Lung (tissue), 12 donors: ENCODE data around the gene FOXE3. TPM values are rescaled to one million over a fixed set of nuclear protein-coding genes. Genes with fewer than 3 reads are reported as not detected.

Source experiments
- ATAC-seq: fragments of 200-7000 bp; cut with Tn5 transposase; one replicate; pipeline ENCODE4 v1.9.1; 2020; ENCODE audit warnings: moderate number of reproducible peaks; ENCODE audit not compliant: insufficient read depth, low FRiP score
- DNase-seq, 3 donors: peaks; one replicate each; pipeline ENCODE4 v3.0.0-alpha.2; 2013 to 2017
- H3K27ac ChIP-seq, 2 donors: one replicate each; pipeline ENCODE4 v1.5.1; 2013; ENCODE audit warnings: mild to moderate bottlenecking in 2 of 2, moderate library complexity in 2 of 2, control low read depth in 1 of 2, inconsistent platforms in 1 of 2, low read depth in 1 of 2, low read length in 1 of 2
- H3K27me3 ChIP-seq, 3 donors: one replicate each; pipeline ENCODE4 v1.5.1; 2013; ENCODE audit warnings: low read length in 2 of 3; ENCODE audit not compliant: control insufficient read depth in 3 of 3, insufficient read depth in 3 of 3
- H3K36me3 ChIP-seq, 4 donors: one replicate each; pipeline ENCODE4 v1.5.1; 2013; ENCODE audit warnings: low read length in 4 of 4, mild to moderate bottlenecking in 1 of 4, moderate library complexity in 1 of 4; ENCODE audit not compliant: control insufficient read depth in 4 of 4, insufficient read depth in 4 of 4
- H3K4me1 ChIP-seq, 5 donors: one replicate each; pipeline ENCODE4 v1.5.1; 2013; ENCODE audit warnings: low read length in 5 of 5, mild to moderate bottlenecking in 2 of 5, moderate library complexity in 1 of 5; ENCODE audit not compliant: control insufficient read depth in 5 of 5, insufficient read depth in 5 of 5
- H3K4me3 ChIP-seq: one replicate; pipeline ENCODE4 v1.5.1; 2013; ENCODE audit warnings: mild to moderate bottlenecking, control low read depth, moderate library complexity
- H3K9ac ChIP-seq, 2 donors: one replicate each; pipeline ENCODE4 v1.5.1; 2013; ENCODE audit warnings: low read length in 2 of 2, control low read depth in 1 of 2; ENCODE audit not compliant: insufficient read depth in 1 of 2
- H3K9me3 ChIP-seq, 4 donors: one replicate each; pipeline ENCODE4 v1.5.1; 2013; ENCODE audit warnings: low read length in 3 of 4, mild to moderate bottlenecking in 1 of 4, moderate library complexity in 1 of 4; ENCODE audit not compliant: control insufficient read depth in 4 of 4, insufficient read depth in 3 of 4
- WGBS, 2 donors: extraction: QIAGEN DNeasy Blood & Tissue Kit; methylation state at CpG; one replicate each; pipeline ENCODE4 v1.1.7; 2013; 5-methylcytosine and 5-hydroxymethylcytosine counted together
- polyA plus RNA-seq, 2 donors: library from polyadenylated mRNA; stranded (reverse); fragments of 200-250 nt; gene quantifications; one replicate each; pipeline ENCODE4 v1.2.1, GENCODE V29; 2013
- total RNA-seq, 2 donors: library from RNA; depleted of rRNA in 1 of 2; stranded (reverse); fragments of >200 nt in 1 of 2; gene quantifications; one replicate each; pipeline ENCODE4 v1.2.1, GENCODE V29; 2014 to 2021
- TF ChIP-seq, protein P1 (sequence below): IDR thresholded peaks from 2 replicates; pipeline ENCODE4 v1.5.1; 2012; ENCODE audit warnings: mild to moderate bottlenecking; ENCODE audit errors: control extremely low read depth, extremely low read depth
- donor health status: control.
- donor health status: control.
- donor health status: Bipolar disorder and iron deficiency.
- donor health status: healthy.
- donor health status: DM: yes; HTN: yes; CAD: no.

The FOXE3 gene
- total and polyA plus RNA-seq, 4 donors: 0.01 TPM; not detected in 3

DNA sequence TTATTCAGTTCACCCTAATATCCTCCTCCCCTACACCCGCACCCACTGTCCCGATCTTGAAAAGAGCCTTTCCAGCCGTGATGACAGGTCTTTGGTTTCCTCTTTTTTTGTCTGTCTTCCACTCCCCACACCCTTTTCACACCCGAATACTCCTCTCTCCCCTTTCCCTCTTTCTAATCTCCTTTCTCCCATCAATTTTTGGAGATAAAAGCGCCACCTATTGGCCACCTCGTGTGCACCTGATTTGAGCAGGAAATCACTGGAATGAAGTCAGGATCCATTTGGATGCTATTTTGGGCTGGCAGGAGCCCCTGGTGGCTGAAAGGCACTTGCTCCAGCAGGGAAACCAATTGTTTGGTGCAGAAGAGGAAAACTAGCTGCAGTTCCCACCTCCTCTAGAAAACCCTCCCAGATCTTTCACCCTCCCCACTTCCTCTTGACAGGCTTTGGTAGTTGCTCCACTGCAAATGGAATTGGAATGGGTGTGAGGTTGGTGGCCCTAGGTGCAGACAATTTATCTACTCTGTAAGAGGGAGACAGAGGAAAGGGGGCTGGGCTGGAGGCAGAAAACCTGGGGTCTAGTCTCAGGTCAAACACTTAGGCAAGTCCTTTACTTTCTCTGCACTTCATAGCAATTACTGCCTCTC, 8.4 kb downstream of the FOXE3 start:
- WGBS, 2 donors: 5 to 7% methylated on average over 6 of the region's 6 CpGs
- H3K27me3 ChIP-seq: peaks cover 0 to 21% (median 1%) of the 10 kb centered on the region in 3 donors

DNA sequence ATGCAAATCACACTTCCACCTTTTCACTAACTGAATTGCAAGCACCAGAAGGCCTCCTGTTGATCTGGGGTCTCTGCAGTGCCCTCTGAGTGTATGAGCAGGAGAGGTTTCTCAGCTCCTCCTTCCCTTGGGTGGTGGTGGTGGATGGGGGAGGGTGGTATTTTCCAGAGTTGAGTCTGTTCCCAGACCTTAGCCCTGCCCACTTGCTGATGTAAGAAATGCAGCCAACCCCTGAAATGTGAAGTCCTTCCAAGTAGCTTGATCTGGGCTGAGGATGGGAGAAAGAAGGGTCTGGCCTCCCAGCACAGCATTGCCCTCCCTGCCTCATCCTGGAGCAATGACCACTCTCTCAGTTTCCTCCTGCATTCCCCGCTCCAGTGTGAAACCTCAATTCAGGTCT, 15.4 kb downstream of the FOXE3 start:
- Histone ChIP-seq H3K27me3 (peaks cover 0 to 52% (median 37%) of the 10 kb centered on the region in 3 donors), H3K4me3 (no peak overlapping the region), H3K9me3 (peaks cover 0 to 2% (median 0%) of the 10 kb centered on the region in 4 donors), H3K4me1 (peaks cover 0 to 34% (median 9%) of the 10 kb centered on the region in 5 donors), H3K9ac (no peak overlapping the region), H3K36me3 (no peaks in the 10 kb centered on the region), H3K27ac (no peak overlapping the region)
- WGBS, 2 donors: 92 to 94% methylated on average over 1 of the region's 1 CpG
- ATAC-seq: no peak
- TF ChIP-seq, protein P1, sequence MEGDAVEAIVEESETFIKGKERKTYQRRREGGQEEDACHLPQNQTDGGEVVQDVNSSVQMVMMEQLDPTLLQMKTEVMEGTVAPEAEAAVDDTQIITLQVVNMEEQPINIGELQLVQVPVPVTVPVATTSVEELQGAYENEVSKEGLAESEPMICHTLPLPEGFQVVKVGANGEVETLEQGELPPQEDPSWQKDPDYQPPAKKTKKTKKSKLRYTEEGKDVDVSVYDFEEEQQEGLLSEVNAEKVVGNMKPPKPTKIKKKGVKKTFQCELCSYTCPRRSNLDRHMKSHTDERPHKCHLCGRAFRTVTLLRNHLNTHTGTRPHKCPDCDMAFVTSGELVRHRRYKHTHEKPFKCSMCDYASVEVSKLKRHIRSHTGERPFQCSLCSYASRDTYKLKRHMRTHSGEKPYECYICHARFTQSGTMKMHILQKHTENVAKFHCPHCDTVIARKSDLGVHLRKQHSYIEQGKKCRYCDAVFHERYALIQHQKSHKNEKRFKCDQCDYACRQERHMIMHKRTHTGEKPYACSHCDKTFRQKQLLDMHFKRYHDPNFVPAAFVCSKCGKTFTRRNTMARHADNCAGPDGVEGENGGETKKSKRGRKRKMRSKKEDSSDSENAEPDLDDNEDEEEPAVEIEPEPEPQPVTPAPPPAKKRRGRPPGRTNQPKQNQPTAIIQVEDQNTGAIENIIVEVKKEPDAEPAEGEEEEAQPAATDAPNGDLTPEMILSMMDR: no peak
- peak; percentile 61 to 74 (median 67) for DNase-seq

More for the DNA sequence above, 8.4 kb downstream of the FOXE3 start:
- H3K4me1 ChIP-seq: no peaks in the 10 kb centered on the region
- no peak overlapping the region for H3K4me3 ChIP-seq
- H3K9me3 ChIP-seq: no peaks in the 10 kb centered on the region
- H3K36me3 ChIP-seq: no peaks in the 10 kb centered on the region
- DNase-seq (peak; percentile 47 to 67 (median 63)), ATAC-seq (no peak)
- H3K9ac ChIP-seq: no peak overlapping the region
- no peak overlapping the region for H3K27ac ChIP-seq
- TF ChIP-seq, protein P1: peak; percentile 33

DNA sequence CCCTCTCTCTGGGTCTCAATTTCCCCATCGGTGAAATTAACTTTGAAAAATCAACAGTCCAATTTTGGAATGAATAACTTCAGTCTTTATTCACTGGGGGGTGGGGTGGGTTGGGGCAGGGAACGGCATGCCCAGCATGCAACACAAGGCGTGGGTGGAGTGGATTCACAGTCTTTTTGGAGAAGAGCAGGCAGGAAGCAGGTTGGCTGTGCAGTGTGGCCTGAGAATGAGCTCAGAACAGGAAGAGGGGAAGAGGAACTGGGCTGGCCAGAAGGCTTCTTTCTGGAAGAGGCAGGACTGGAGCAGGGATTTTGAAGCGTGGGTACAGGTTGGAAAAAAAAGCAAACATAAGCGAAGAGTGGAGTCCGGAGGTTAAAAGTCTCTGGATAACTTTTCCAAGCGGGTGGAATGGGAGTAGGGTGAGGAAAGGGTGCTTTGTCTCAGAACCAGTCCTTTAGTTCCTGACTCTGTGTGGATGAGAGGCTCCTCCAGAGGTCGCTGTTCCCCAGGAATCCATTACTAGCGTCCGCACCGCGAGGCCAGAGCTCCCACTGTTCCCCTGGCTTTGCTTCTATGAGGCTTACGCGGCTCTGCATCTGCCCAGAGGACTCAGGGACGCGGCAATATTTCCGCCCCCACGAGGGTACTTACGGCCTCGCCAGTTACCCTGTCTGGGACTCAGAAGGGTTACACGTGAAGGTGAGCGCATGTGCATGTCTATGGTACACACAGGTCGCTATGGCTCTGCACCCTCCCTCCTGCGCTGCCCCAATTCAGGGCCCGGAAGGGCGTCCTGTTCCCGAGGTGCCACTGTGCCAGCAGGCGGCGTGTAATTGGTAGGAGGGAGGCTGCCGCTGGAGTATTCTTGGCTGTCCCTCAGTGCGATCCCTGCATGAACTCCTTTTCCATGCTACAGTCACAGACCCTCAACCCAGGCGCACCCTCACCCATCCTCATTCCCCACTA, 16.3 kb downstream of the FOXE3 start:
- DNase-seq (peak; percentile 91 to 92 (median 91)), ATAC-seq (no peak)
- TF ChIP-seq, protein P1: peak; percentile 35
- WGBS, 2 donors: 8 to 23% methylated on average over 32 of the region's 32 CpGs
- Histone ChIP-seq H3K9me3 (peaks cover 0 to 2% (median 0%) of the 10 kb centered on the region in 4 donors), H3K27me3 (peaks cover 0 to 54% (median 39%) of the 10 kb centered on the region in 3 donors), H3K27ac (no peak overlapping the region), H3K4me3 (no peak overlapping the region), H3K4me1 (peaks cover 0 to 40% (median 9%) of the 10 kb centered on the region in 5 donors), H3K9ac (no peak overlapping the region), H3K36me3 (no peaks in the 10 kb centered on the region)
